Lower leg skin (tissue), 3 donors: ENCODE data around the gene CDKN2C.

Experiments used
- POLR2A ChIP-seq, 2 donors: fragments of 450-650 bp; IDR thresholded peaks; one replicate each; pipeline ENCODE4 v1.6.1; 2016 to 2017; ENCODE audit warnings: antibody characterized with exemption in 2 of 2, mild to moderate bottlenecking in 1 of 2, moderate library complexity in 1 of 2
- TF ChIP-seq, protein P1 (sequence below), 3 donors: fragments of 450-650 bp; IDR thresholded peaks; one replicate each; pipeline ENCODE4 v1.5.1; 2016; ENCODE audit warnings: antibody characterized with exemption in 3 of 3, mild to moderate bottlenecking in 3 of 3, moderate library complexity in 2 of 3

DNA sequence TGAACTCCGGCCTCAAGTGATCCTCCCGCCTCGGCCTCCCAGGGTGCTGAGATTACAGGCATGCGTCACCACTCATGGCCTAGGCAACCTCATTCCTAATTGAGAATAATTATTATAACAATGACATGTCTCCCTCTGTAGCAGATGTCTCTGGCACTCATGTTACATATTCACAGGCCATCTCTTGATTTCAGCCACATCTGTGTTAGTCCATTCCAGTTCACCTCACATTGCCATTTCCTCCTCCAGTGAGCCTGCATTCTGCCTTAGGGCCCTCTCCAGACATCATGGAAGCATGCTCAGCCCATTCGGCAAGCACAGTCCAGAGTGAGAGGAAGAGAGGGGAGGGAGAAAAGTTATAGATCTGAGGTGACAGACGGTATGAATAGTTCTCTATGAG, 32.5 kb downstream of the CDKN2C start:
- no peak for TF ChIP-seq POLR2A (IDR thresholded peaks at IDR 0.05)
- TF ChIP-seq, protein P1, sequence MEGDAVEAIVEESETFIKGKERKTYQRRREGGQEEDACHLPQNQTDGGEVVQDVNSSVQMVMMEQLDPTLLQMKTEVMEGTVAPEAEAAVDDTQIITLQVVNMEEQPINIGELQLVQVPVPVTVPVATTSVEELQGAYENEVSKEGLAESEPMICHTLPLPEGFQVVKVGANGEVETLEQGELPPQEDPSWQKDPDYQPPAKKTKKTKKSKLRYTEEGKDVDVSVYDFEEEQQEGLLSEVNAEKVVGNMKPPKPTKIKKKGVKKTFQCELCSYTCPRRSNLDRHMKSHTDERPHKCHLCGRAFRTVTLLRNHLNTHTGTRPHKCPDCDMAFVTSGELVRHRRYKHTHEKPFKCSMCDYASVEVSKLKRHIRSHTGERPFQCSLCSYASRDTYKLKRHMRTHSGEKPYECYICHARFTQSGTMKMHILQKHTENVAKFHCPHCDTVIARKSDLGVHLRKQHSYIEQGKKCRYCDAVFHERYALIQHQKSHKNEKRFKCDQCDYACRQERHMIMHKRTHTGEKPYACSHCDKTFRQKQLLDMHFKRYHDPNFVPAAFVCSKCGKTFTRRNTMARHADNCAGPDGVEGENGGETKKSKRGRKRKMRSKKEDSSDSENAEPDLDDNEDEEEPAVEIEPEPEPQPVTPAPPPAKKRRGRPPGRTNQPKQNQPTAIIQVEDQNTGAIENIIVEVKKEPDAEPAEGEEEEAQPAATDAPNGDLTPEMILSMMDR (IDR thresholded peaks at IDR 0.05), result no peak
